SK-N-SH (cell line): ENCODE measurements around the gene COL23A1. TPM values are rescaled to one million over a fixed set of nuclear protein-coding genes. Genes with fewer than 3 reads are reported as not detected.

Source experiments
- CTCF ChIA-PET: fragments of 300-600, 350-600 bp; formaldehyde crosslinking; extraction: SDS; loops from one replicate; lab custom pipeline; 2021; lab: Yijun Ruan, JAX
- POLR2A ChIA-PET: fragments of 350-600 bp; sonication (Branson Sonifier 250); formaldehyde crosslinking; extraction: SDS; loops from one replicate; lab custom pipeline; 2020; ENCODE audit warnings: antibody characterized with exemption, inconsistent platforms; lab: Yijun Ruan, JAX
- DNase-seq: peaks from one replicate; pipeline ENCODE4 v3.0.0; 2012
- H2AFZ ChIP-seq: fragments of 200-600 bp; sonication (generic); 2 replicates; pipeline ENCODE4 v1.8.1; 2016; ENCODE audit warnings: antibody characterized with exemption, mild to moderate bottlenecking, low read depth
- H3F3A ChIP-seq: fragments of 200-600 bp; sonication (generic); replicated peaks from 2 replicates; pipeline ENCODE3; 2016; ENCODE audit warnings: antibody characterized with exemption, mild to moderate bottlenecking; ENCODE audit not compliant: insufficient read depth
- H3K27ac ChIP-seq, 2 experiments: fragments of 200-500 bp in 1 of 2; fragments of 200-600 bp in 1 of 2; sonication (Bioruptor generic) in 1 of 2; sonication (generic), shearing (Covaris generic) in 1 of 2; 2 replicates each; pipeline versions ENCODE4 v1.5.1 to v1.6.1; 2014 to 2016; ENCODE audit warnings: low read depth in 2 of 2, inconsistent platforms in 1 of 2, low read length in 1 of 2, mild to moderate bottlenecking in 1 of 2, mixed read lengths in 1 of 2
- H3K27me3 ChIP-seq: fragments of 200-600 bp; sonication (generic), shearing (Covaris generic); 2 replicates; pipeline ENCODE4 v1.6.1; 2016; ENCODE audit warnings: mixed run types; ENCODE audit not compliant: insufficient read depth
- H3K36me3 ChIP-seq, 2 experiments: fragments of 200-500 bp in 1 of 2; fragments of 200-600 bp in 1 of 2; sonication (Bioruptor generic) in 1 of 2; sonication (generic) in 1 of 2; replicated peaks in 1 of 2; 2 replicates each; pipeline versions ENCODE3 to v1.5.1; 2014 to 2016; ENCODE audit warnings: low read length in 1 of 2, mild to moderate bottlenecking in 1 of 2; ENCODE audit not compliant: insufficient read depth in 2 of 2, control insufficient read depth in 1 of 2
- H3K4me1 ChIP-seq, 2 experiments: fragments of 200-500 bp in 1 of 2; fragments of 200-600 bp in 1 of 2; sonication (Bioruptor generic) in 1 of 2; sonication (generic), shearing (Covaris generic) in 1 of 2; 2 replicates each; pipeline versions ENCODE4 v1.5.1 to v1.6.1; 2014 to 2016; ENCODE audit warnings: low read depth in 1 of 2, low read length in 1 of 2, mixed run types in 1 of 2; ENCODE audit not compliant: insufficient read depth in 2 of 2, control insufficient read depth in 1 of 2
- H3K4me2 ChIP-seq: fragments of 200-600 bp; sonication (generic), shearing (Covaris generic); 2 replicates; pipeline ENCODE4 v1.6.1; 2017; ENCODE audit warnings: mixed run types
- H3K4me3 ChIP-seq, 2 experiments: fragments of 200-500 bp in 1 of 2; fragments of 200-600 bp in 1 of 2; sonication (Bioruptor generic) in 1 of 2; sonication (generic), shearing (Covaris generic) in 1 of 2; 2 replicates each; pipeline versions ENCODE4 v1.5.1 to v1.8.1; 2014 to 2016; ENCODE audit warnings: low read depth in 2 of 2, inconsistent platforms in 1 of 2, low read length in 1 of 2, mild to moderate bottlenecking in 1 of 2, mixed read lengths in 1 of 2, moderate library complexity in 1 of 2
- H3K79me2 ChIP-seq: fragments of 200-600 bp; sonication (generic); 2 replicates; pipeline ENCODE4 v1.8.1; 2017; ENCODE audit warnings: mild to moderate bottlenecking; ENCODE audit not compliant: insufficient read depth
- H3K9ac ChIP-seq: fragments of 200-600 bp; sonication (generic); 2 replicates; pipeline ENCODE4 v1.6.1; 2017; ENCODE audit warnings: mixed run types
- H3K9me2 ChIP-seq: fragments of 200-600 bp; sonication (generic); 2 replicates; pipeline ENCODE4 v1.6.1; 2017; ENCODE audit warnings: mixed run types
- H3K9me3 ChIP-seq: fragments of 200-600 bp; sonication (generic); 2 replicates; pipeline ENCODE4 v1.6.1; 2017; ENCODE audit warnings: mixed run types, mild to moderate bottlenecking, moderate library complexity
- H4K20me1 ChIP-seq: fragments of 200-600 bp; sonication (generic); 2 replicates; pipeline ENCODE4 v1.6.1; 2017; ENCODE audit warnings: mild to moderate bottlenecking, mixed run types; ENCODE audit not compliant: insufficient read depth
- CHD2 ChIP-seq: fragments of 150-350 bp; IDR thresholded peaks from 2 replicates; pipeline ENCODE4 v1.6.1; 2018; ENCODE audit warnings: low read length; ENCODE audit not compliant: partially characterized antibody
- ELF1 ChIP-seq: IDR thresholded peaks from 2 replicates; pipeline ENCODE4 v1.4.0; 2012
- EZH2phosphoT487 ChIP-seq: fragments of 200-600 bp; sonication (generic); IDR thresholded peaks from 2 replicates; pipeline ENCODE4 v1.6.1; 2017; ENCODE audit warnings: low read depth, mixed run types, mild to moderate bottlenecking, antibody characterized with exemption, moderate library complexity, borderline replicate concordance
- FOSL2 ChIP-seq: IDR thresholded peaks from 2 replicates; pipeline ENCODE4 v1.4.0; 2012; ENCODE audit warnings: low read depth, mild to moderate bottlenecking, moderate library complexity, borderline replicate concordance
- FOXJ3 ChIP-seq: sonication (generic); formaldehyde crosslinking; IDR thresholded peaks from 2 replicates; pipeline ENCODE4 v1.5.1; 2020; ENCODE audit warnings: mild to moderate bottlenecking, missing genetic modification reagents
- GABPA ChIP-seq: IDR thresholded peaks from 2 replicates; pipeline ENCODE4 v1.4.0; 2012; ENCODE audit warnings: low read depth, mild to moderate bottlenecking
- MXI1 ChIP-seq: IDR thresholded peaks from 2 replicates; pipeline ENCODE4 v1.6.1; 2012; ENCODE audit warnings: mild to moderate bottlenecking, low read depth, low read length, improper control_type of control experiment
- NFIC ChIP-seq: IDR thresholded peaks from 2 replicates; pipeline ENCODE4 v1.4.0; 2012; ENCODE audit warnings: borderline replicate concordance
- PBX3 ChIP-seq: IDR thresholded peaks from 2 replicates; pipeline ENCODE4; 2012
- POLR2AphosphoS5 ChIP-seq: IDR thresholded peaks from 2 replicates; pipeline ENCODE4 v1.6.1; 2012; ENCODE audit warnings: low read depth, low read length
- RCOR1 ChIP-seq: fragments of 150-350 bp; IDR thresholded peaks from 2 replicates; pipeline ENCODE4 v1.6.1; 2017; ENCODE audit warnings: antibody characterized with exemption, low read length
- RFX5 ChIP-seq: IDR thresholded peaks from 2 replicates; pipeline ENCODE4 v1.6.1; 2012; ENCODE audit warnings: mild to moderate bottlenecking, improper control_type of control experiment, low read length
- RXRA ChIP-seq: IDR thresholded peaks from 2 replicates; pipeline ENCODE4 v1.4.0; 2012; ENCODE audit warnings: low read depth, mild to moderate bottlenecking, borderline replicate concordance
- TAF1 ChIP-seq: IDR thresholded peaks from 2 replicates; pipeline ENCODE4 v1.6.1; 2012; ENCODE audit warnings: low read depth, mild to moderate bottlenecking, low read length, moderate library complexity, borderline replicate concordance
- WGBS: methylation state at CpG from one replicate; pipeline ENCODE4 v1.1.6; 2017; ENCODE audit warnings: low lambda C conversion rate; 5-methylcytosine and 5-hydroxymethylcytosine counted together
- polyA plus RNA-seq, 3 experiments: library from polyadenylated mRNA; depleted of rRNA; stranded (reverse); fragments of >200 nt; gene quantifications; 2 replicates each; pipeline ENCODE4 v1.2.3, GENCODE V29; 2012
- TF ChIP-seq, protein P1 (sequence below): fragments of 150-350 bp; IDR thresholded peaks from 2 replicates; pipeline ENCODE4 v1.6.1; 2017; ENCODE audit warnings: antibody characterized with exemption, low read length, low read depth, borderline replicate concordance
- TF ChIP-seq, protein P2 (sequence below): fragments of 150-350 bp; IDR thresholded peaks from 2 replicates; pipeline ENCODE4 v1.6.1; 2016; ENCODE audit warnings: mild to moderate bottlenecking, low read depth, low read length
- TF ChIP-seq, protein P3 (sequence below): IDR thresholded peaks from 2 replicates; pipeline ENCODE4 v1.4.0; 2012; ENCODE audit warnings: low read depth, borderline replicate concordance
- TF ChIP-seq, protein P4 (sequence below): IDR thresholded peaks from 2 replicates; pipeline ENCODE4 v1.4.0; 2012; ENCODE audit warnings: low read depth, borderline replicate concordance

Gene COL23A1
- polyA plus RNA-seq, 1 of the 3 experiments (the other 2 are of a cell fraction), result 0.10 TPM

GRCh38 chr5:178433273-178433775 is 156.9 kb downstream of the COL23A1 start:
- no peaks in the 10 kb centered on the region for H3K36me3 ChIP-seq
- no peak for DNase-seq
- H3K9ac ChIP-seq, result no peak overlapping the region
- H3K4me3 ChIP-seq, result no peak overlapping the region
- H2AFZ ChIP-seq, result no peak overlapping the region
- no peaks in the 10 kb centered on the region for H3K9me2 ChIP-seq
- no peaks in the 10 kb centered on the region for H3K27me3 ChIP-seq
- H3K4me2 ChIP-seq, result no peak overlapping the region
- no peaks in the 10 kb centered on the region for H3K9me3 ChIP-seq
- ChIA-PET POLR2A (no interaction called here), CTCF (interaction anchor here (1.0 to 1.1 kb wide), 2 partner anchors 9 to 28 kb away, joined by 4 read pairs; no protein-coding TSS in a partner anchor)
- TF ChIP-seq TAF1 (no peak), ELF1 (no peak), FOXJ3 (CRISPR knock-in tag) (no peak), FOSL2 (no peak)
- TF ChIP-seq, protein P1, sequence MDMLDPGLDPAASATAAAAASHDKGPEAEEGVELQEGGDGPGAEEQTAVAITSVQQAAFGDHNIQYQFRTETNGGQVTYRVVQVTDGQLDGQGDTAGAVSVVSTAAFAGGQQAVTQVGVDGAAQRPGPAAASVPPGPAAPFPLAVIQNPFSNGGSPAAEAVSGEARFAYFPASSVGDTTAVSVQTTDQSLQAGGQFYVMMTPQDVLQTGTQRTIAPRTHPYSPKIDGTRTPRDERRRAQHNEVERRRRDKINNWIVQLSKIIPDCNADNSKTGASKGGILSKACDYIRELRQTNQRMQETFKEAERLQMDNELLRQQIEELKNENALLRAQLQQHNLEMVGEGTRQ, result no peak
- TF ChIP-seq, protein P2, sequence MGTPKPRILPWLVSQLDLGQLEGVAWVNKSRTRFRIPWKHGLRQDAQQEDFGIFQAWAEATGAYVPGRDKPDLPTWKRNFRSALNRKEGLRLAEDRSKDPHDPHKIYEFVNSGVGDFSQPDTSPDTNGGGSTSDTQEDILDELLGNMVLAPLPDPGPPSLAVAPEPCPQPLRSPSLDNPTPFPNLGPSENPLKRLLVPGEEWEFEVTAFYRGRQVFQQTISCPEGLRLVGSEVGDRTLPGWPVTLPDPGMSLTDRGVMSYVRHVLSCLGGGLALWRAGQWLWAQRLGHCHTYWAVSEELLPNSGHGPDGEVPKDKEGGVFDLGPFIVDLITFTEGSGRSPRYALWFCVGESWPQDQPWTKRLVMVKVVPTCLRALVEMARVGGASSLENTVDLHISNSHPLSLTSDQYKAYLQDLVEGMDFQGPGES, result no peak
- 33% methylated on average over 6 of the region's 7 CpGs for WGBS
- no peaks in the 10 kb centered on the region for H3K79me2 ChIP-seq
- H3F3A ChIP-seq, result no peaks in the 10 kb centered on the region
- H3K27ac ChIP-seq, result no peak overlapping the region; a peak in 1 of 4 replicates
- peaks cover 0 to 66% of the 10 kb centered on the region in 2 experiments; a peak in 2 of 4 replicates for H3K4me1 ChIP-seq
- no peaks in the 10 kb centered on the region for H4K20me1 ChIP-seq

- Histone ChIP-seq H3K4me2 (no peak overlapping the region), H3K4me1 (peaks cover 0 to 69% of the 10 kb centered on the region in 2 experiments; a peak in 2 of 4 replicates), H3F3A (no peaks in the 10 kb centered on the region), H2AFZ (no peak overlapping the region), H3K9ac (no peak overlapping the region), H3K36me3 (no peaks in the 10 kb centered on the region), H3K4me3 (no peak overlapping the region), H4K20me1 (no peaks in the 10 kb centered on the region), H3K9me2 (no peaks in the 10 kb centered on the region), H3K27me3 (no peaks in the 10 kb centered on the region), H3K79me2 (no peaks in the 10 kb centered on the region), H3K27ac (peak overlapping the region in 1 of 2 experiments; percentile 43; a peak in 1 of 4 replicates), H3K9me3 (no peaks in the 10 kb centered on the region)
- ChIA-PET POLR2A (no interaction called here), CTCF (interaction anchor here (0.7 to 1.8 kb wide), 3 partner anchors 29 to 198 kb away, joined by 3 to 4 read pairs (median 4); no protein-coding TSS in a partner anchor)
- 38% methylated on average over 11 of the region's 12 CpGs for WGBS
- no peak for DNase-seq
- TF ChIP-seq, protein P3, sequence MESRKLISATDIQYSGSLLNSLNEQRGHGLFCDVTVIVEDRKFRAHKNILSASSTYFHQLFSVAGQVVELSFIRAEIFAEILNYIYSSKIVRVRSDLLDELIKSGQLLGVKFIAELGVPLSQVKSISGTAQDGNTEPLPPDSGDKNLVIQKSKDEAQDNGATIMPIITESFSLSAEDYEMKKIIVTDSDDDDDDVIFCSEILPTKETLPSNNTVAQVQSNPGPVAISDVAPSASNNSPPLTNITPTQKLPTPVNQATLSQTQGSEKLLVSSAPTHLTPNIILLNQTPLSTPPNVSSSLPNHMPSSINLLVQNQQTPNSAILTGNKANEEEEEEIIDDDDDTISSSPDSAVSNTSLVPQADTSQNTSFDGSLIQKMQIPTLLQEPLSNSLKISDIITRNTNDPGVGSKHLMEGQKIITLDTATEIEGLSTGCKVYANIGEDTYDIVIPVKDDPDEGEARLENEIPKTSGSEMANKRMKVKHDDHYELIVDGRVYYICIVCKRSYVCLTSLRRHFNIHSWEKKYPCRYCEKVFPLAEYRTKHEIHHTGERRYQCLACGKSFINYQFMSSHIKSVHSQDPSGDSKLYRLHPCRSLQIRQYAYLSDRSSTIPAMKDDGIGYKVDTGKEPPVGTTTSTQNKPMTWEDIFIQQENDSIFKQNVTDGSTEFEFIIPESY, result no peak
- TF ChIP-seq, protein P4, sequence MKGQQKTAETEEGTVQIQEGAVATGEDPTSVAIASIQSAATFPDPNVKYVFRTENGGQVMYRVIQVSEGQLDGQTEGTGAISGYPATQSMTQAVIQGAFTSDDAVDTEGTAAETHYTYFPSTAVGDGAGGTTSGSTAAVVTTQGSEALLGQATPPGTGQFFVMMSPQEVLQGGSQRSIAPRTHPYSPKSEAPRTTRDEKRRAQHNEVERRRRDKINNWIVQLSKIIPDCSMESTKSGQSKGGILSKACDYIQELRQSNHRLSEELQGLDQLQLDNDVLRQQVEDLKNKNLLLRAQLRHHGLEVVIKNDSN, result no peak
- TF ChIP-seq EZH2phosphoT487, result no peak
- TF ChIP-seq RCOR1, result no peak
- TF ChIP-seq POLR2AphosphoS5, result no peak
- no peak for TF ChIP-seq ELF1
- no peak for TF ChIP-seq NFIC
- TF ChIP-seq GABPA, result no peak
- TF ChIP-seq FOXJ3 (CRISPR knock-in tag), result no peak
- no peak for TF ChIP-seq PBX3
- no peak for TF ChIP-seq CHD2
- TF ChIP-seq, protein P1, result no peak
- no peak for TF ChIP-seq RXRA
- TF ChIP-seq RFX5, result no peak
- no peak for TF ChIP-seq MXI1
Measured at GRCh38 chr5:178432421-178433272, 157.5 kb downstream of the COL23A1 start.
